Nephron (organoid): ENCODE measurements around the gene PAPLN.

Experiments
- H3K27ac Mint-ChIP-seq, 3 experiments: 2 replicates each; pipeline ENCODE4 v1.8.0; 2020; ENCODE audit warnings: mixed read lengths in 3 of 3, mild to moderate bottlenecking in 2 of 3, moderate library complexity in 1 of 3
- H3K27me3 Mint-ChIP-seq: 2 replicates; pipeline ENCODE4 v1.8.0; 2021; ENCODE audit warnings: low read depth, mild to moderate bottlenecking, moderate library complexity, mixed read lengths
- H3K36me3 Mint-ChIP-seq: 2 replicates; pipeline ENCODE4 v1.8.0; 2020; ENCODE audit warnings: low read depth, mixed read lengths
- H3K4me1 Mint-ChIP-seq: 2 replicates; pipeline ENCODE4 v1.8.0; 2020; ENCODE audit warnings: mixed read lengths
- H3K4me3 Mint-ChIP-seq, 3 experiments: 2 replicates each; pipeline ENCODE4 v1.8.0; 2020; ENCODE audit warnings: mild to moderate bottlenecking in 3 of 3, mixed read lengths in 3 of 3, moderate library complexity in 2 of 3
- H3K9me3 Mint-ChIP-seq: 2 replicates; pipeline ENCODE4 v1.8.0; 2020; ENCODE audit warnings: mixed read lengths
- CTCF ChIP-seq, 3 experiments: fragments of 200-600 bp; sonication (generic); IDR thresholded peaks; one replicate each; pipeline ENCODE4 v1.5.0; 2021; ENCODE audit warnings: antibody characterized with exemption in 3 of 3; ENCODE audit not compliant: unreplicated experiment in 3 of 3

Gene PAPLN

GRCh38 chr14:73261520-73262426 is 24.5 kb downstream of the PAPLN start:
- no peaks in the 10 kb centered on the region for H3K36me3 Mint-ChIP-seq
- H3K4me3 Mint-ChIP-seq, result no peak overlapping the region
- H3K27ac Mint-ChIP-seq, result peak overlapping the region in 1 of 3 experiments; percentile 74
- no peaks in the 10 kb centered on the region for H3K27me3 Mint-ChIP-seq
- no peak for TF ChIP-seq CTCF (IDR thresholded peaks at IDR 0.05; ENCODE audit: unreplicated experiment in 3 of 3)
- H3K4me1 Mint-ChIP-seq, result no peaks in the 10 kb centered on the region
- H3K9me3 Mint-ChIP-seq, result no peaks in the 10 kb centered on the region

DNA sequence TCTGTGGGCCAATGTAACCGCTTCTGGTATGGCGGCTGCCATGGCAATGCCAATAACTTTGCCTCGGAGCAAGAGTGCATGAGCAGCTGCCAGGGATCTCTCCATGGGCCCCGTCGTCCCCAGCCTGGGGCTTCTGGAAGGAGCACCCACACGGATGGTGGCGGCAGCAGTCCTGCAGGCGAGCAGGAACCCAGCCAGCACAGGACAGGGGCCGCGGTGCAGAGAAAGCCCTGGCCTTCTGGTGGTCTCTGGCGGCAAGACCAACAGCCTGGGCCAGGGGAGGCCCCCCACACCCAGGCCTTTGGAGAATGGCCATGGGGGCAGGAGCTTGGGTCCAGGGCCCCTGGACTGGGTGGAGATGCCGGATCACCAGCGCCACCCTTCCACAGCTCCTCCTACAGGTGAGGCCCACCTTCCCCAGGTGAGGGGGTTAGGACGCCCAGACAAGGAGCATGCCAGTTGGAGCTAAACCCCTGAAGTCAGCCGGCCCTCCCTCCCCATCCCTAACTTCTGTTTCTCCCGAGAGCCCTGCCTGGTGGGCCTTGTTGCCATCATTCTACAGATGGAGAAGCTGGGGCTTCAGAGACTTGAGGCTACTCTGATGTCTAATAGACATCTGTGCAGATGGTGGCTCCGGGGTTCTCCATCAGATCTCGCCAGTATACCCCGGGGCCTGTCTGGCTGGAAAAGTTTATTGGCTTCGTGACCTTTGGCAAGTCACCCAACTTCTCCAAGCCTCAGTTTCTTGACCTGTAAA is 25.3 kb downstream of the PAPLN start:
- Mint-ChIP-seq H3K36me3 (no peaks in the 10 kb centered on the region), H3K4me3 (no peak overlapping the region), H3K27me3 (no peaks in the 10 kb centered on the region), H3K27ac (no peak overlapping the region), H3K9me3 (no peaks in the 10 kb centered on the region), H3K4me1 (no peaks in the 10 kb centered on the region)
- TF ChIP-seq CTCF (IDR thresholded peaks at IDR 0.05; ENCODE audit: unreplicated experiment in 3 of 3), result no peak

- H3K27me3 Mint-ChIP-seq, result no peaks in the 10 kb centered on the region
- H3K4me3 Mint-ChIP-seq, result no peak overlapping the region
- peaks cover 4% of the 10 kb centered on the region for H3K36me3 Mint-ChIP-seq
- TF ChIP-seq CTCF (IDR thresholded peaks at IDR 0.05; ENCODE audit: unreplicated experiment in 3 of 3), result no peak
- no peaks in the 10 kb centered on the region for H3K9me3 Mint-ChIP-seq
- no peak overlapping the region for H3K27ac Mint-ChIP-seq
- no peaks in the 10 kb centered on the region for H3K4me1 Mint-ChIP-seq
Observed at GRCh38 chr14:73263606-73264005, 26.3 kb downstream of the PAPLN start.

DNA sequence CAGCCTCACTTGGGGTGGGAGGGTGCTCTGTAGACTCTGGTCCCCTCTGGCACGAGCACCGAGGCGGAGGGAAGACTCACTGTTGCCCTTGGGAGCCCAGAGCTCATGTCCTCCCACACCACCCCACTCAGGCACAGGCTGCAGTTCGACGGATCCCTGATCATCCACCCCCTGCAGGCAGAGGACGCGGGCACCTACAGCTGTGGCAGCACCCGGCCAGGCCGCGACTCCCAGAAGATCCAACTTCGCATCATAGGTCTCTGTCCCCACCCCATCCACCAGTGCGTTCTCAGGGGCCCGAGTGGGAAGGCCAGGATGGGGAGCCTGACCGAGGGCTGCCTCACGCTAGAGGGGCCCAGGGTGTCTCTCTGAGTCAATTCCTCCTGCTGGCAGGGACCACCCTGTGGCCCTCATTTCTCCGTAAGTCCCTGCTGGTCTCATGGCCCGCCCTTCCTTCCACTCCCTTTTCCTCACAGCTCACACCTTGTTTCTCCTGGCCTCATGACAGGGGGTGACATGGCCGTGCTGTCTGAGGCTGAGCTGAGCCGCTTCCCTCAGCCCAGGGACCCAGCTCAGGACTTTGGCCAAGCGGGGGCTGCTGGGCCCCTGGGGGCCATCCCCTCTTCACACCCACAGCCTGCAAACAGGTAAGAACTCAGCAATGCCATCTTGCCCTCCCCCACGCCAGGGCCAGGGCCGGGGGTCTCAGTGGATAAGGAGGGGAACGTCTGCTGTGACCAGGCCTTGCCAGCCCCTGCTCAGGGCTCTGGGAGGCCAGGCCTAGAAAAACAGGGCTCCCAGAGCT is 27.0 kb downstream of the PAPLN start:
- Mint-ChIP-seq H3K9me3 (no peaks in the 10 kb centered on the region), H3K27ac (no peak overlapping the region), H3K4me3 (no peak overlapping the region), H3K4me1 (peaks cover 1% of the 10 kb centered on the region), H3K27me3 (no peaks in the 10 kb centered on the region), H3K36me3 (peaks cover 7% of the 10 kb centered on the region)
- TF ChIP-seq CTCF (IDR thresholded peaks at IDR 0.05; ENCODE audit: unreplicated experiment in 3 of 3), result no peak

DNA sequence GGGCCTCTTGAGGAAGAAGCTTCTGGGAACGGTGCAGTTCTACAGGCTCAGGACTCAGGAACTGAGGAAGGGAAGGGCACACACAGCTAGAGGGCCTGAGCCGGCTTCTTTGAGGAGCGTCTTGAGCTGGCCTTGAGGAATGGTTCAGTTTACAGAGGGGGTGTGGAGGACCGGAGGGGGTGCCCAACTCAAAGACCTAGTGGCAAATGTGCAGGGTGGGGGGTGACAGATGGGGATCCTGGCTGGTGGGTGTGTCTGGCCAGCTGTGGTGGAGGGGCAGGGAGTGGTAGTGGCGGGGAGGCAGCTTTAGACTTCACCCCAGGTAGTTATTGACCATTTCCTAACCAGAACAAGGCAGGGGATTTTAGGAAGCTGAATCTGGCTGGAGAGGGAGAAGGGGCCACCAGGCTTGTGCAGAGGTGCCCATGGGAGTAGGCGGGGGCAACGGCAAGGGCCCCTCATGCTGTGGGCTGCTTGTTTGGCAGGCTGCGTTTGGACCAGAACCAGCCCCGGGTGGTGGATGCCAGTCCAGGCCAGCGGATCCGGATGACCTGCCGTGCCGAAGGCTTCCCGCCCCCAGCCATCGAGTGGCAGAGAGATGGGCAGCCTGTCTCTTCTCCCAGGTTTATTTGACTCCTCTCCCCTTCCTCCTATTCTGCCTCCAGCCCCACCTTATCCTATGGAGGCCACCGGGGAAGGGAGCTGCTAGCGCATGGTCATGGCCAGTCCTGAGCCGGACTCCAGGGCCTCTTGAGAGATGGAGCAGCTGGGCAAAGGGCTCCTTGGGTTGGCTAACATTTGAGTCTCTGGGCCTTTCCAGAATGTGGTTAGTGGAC is 27.8 kb downstream of the PAPLN start:
- Mint-ChIP-seq H3K9me3 (no peaks in the 10 kb centered on the region), H3K36me3 (peaks cover 8% of the 10 kb centered on the region), H3K27me3 (no peaks in the 10 kb centered on the region), H3K4me3 (no peak overlapping the region), H3K27ac (no peak overlapping the region), H3K4me1 (peaks cover 4% of the 10 kb centered on the region)
- TF ChIP-seq CTCF (IDR thresholded peaks at IDR 0.05; ENCODE audit: unreplicated experiment in 3 of 3), result no peak
